HCT116 (cell line): Measurements from ENCODE around the gene RFC1. TPM values are rescaled to one million over a fixed set of nuclear protein-coding genes. Genes with fewer than 3 reads are reported as not detected.
"Not testable (repeated sequence)": the region's sequence is repeated elsewhere in the genome, so short reads cannot be mapped to it uniquely, and the experiment has no call there.

Experiments
- ATAC-seq: fragments of 200-7000 bp; cut with Tn5 transposase; 2 replicates; pipeline ENCODE4 v1.9.1; 2020; ENCODE audit warnings: mild to moderate bottlenecking, moderate library complexity
- BruUV-seq: library from RNA; stranded (reverse); fragments of 400-500 nt; replicated peaks from 2 replicates; lab custom pipeline; 2021; lab: Mats Ljungman, UMichigan
- CTCF ChIA-PET: fragments of 300-600 bp; sonication (Branson Sonifier 250); formaldehyde crosslinking; loops from one replicate; lab custom pipeline; 2021; ENCODE audit warnings: antibody characterized with exemption; lab: Charles Lee
- POLR2A ChIA-PET: fragments of 300-600, 350-600 bp; sonication (Branson Sonifier 250); formaldehyde crosslinking; loops from one replicate; lab custom pipeline; 2021; ENCODE audit warnings: antibody characterized with exemption; lab: Charles Lee
- RAD21 ChIA-PET, 2 experiments: fragments of 300-600 bp; sonication (Branson Sonifier 250); formaldehyde crosslinking; loops; one replicate each; lab custom pipeline; 2023; ENCODE audit warnings: low total read pairs in 2 of 2; ENCODE audit not compliant: uncharacterized antibody in 2 of 2, unreplicated experiment in 2 of 2, low non-redundant PET in 1 of 2; lab: Charles Lee
- DNase-seq: peaks from one replicate; pipeline ENCODE4 v3.0.0-alpha.2; 2010; ENCODE audit warnings: low read depth, low spot score
- H2AFZ ChIP-seq: fragments of 200-600 bp; shearing (Covaris generic), sonication (generic); 2 replicates; pipeline ENCODE4 v1.6.1; 2017; ENCODE audit warnings: low read depth, mixed run types, mixed read lengths, antibody characterized with exemption, low read length; ENCODE audit not compliant: poor library complexity, severe bottlenecking
- H3K27ac ChIP-seq: 2 replicates; pipeline ENCODE4 v1.5.1; 2012; ENCODE audit warnings: low read depth, low read length
- H3K27me3 ChIP-seq: fragments of 200-600 bp; sonication (generic); 2 replicates; pipeline ENCODE4 v1.6.1; 2016; ENCODE audit warnings: mixed run types, low read length, mixed read lengths; ENCODE audit not compliant: insufficient read depth
- H3K36me3 ChIP-seq, 2 experiments: fragments of 200-500 bp in 1 of 2; fragments of 200-600 bp in 1 of 2; sonication (Bioruptor generic) in 1 of 2; sonication (generic) in 1 of 2; 2 replicates each; pipeline versions ENCODE4 v1.5.1 to v1.6.1; 2014 to 2016; ENCODE audit warnings: low read length in 2 of 2, inconsistent platforms in 1 of 2, mixed read lengths in 1 of 2, mixed run types in 1 of 2; ENCODE audit not compliant: insufficient read depth in 2 of 2, control insufficient read depth in 1 of 2
- H3K4me1 ChIP-seq, 2 experiments: fragments of 200-600 bp in 1 of 2; sonication (generic) in 1 of 2; 2 replicates each; pipeline versions ENCODE4 v1.5.1 to v1.6.1; 2012 to 2017; ENCODE audit warnings: low read length in 2 of 2, inconsistent platforms in 1 of 2, mild to moderate bottlenecking in 1 of 2, mixed read lengths in 1 of 2, mixed run types in 1 of 2, moderate library complexity in 1 of 2; ENCODE audit not compliant: insufficient read depth in 2 of 2, control insufficient read depth in 1 of 2
- H3K4me2 ChIP-seq: fragments of 200-600 bp; sonication (generic); 2 replicates; pipeline ENCODE4 v1.6.1; 2017; ENCODE audit warnings: mixed run types, low read length, mixed read lengths
- H3K4me3 ChIP-seq, 2 experiments: fragments of 200-600 bp in 1 of 2; sonication (generic) in 1 of 2; replicated peaks in 1 of 2; 2 replicates each; pipeline ENCODE4 v1.5.1; 2011 to 2016; ENCODE audit warnings: low read length in 2 of 2, control low read depth in 1 of 2, low read depth in 1 of 2, mild to moderate bottlenecking in 1 of 2, mixed read lengths in 1 of 2, mixed run types in 1 of 2
- H3K79me2 ChIP-seq: fragments of 200-600 bp; sonication (generic); 2 replicates; pipeline ENCODE4 v1.6.1; 2017; ENCODE audit warnings: mild to moderate bottlenecking, mixed run types, low read length, moderate library complexity, mixed read lengths; ENCODE audit not compliant: insufficient read depth
- H3K9ac ChIP-seq: fragments of 200-600 bp; sonication (generic); 2 replicates; pipeline ENCODE4 v1.6.1; 2016; ENCODE audit warnings: low read length, mixed read lengths
- H3K9me2 ChIP-seq: fragments of 200-600 bp; sonication (generic), shearing (Covaris generic); 2 replicates; pipeline ENCODE4 v1.6.1; 2017; ENCODE audit warnings: mixed run types, mild to moderate bottlenecking, moderate library complexity; ENCODE audit not compliant: insufficient read depth
- H3K9me3 ChIP-seq, 2 experiments: fragments of 200-500 bp in 1 of 2; fragments of 200-600 bp in 1 of 2; sonication (Bioruptor generic) in 1 of 2; sonication (generic) in 1 of 2; 2 replicates each; pipeline ENCODE4 v1.6.1; 2014 to 2017; ENCODE audit warnings: low read length in 2 of 2, mixed read lengths in 2 of 2, inconsistent platforms in 1 of 2, low read depth in 1 of 2, mild to moderate bottlenecking in 1 of 2, mixed run types in 1 of 2, moderate library complexity in 1 of 2; ENCODE audit not compliant: control insufficient read depth in 1 of 2, insufficient read depth in 1 of 2
- H4K20me1 ChIP-seq: fragments of 200-600 bp; sonication (generic), shearing (Covaris generic); 2 replicates; pipeline ENCODE4 v1.6.1; 2017; ENCODE audit warnings: mixed run types, mild to moderate bottlenecking, moderate library complexity; ENCODE audit not compliant: insufficient read depth
- CBX3 ChIP-seq: IDR thresholded peaks from 2 replicates; pipeline ENCODE4 v1.6.1; 2012; ENCODE audit warnings: low read depth
- CTCF ChIP-seq, 3 experiments: fragments of 200-600 bp in 1 of 3; sonication (generic) in 1 of 3; IDR thresholded peaks in 2 of 3; conservative IDR thresholded peaks in 1 of 3; 2 replicates each; pipeline ENCODE4 v1.5.1; 2012 to 2017; ENCODE audit warnings: low read depth in 2 of 3, low read length in 2 of 3, antibody characterized with exemption in 1 of 3, borderline replicate concordance in 1 of 3, control low read depth in 1 of 3, mild to moderate bottlenecking in 1 of 3, mixed read lengths in 1 of 3, mixed run types in 1 of 3, moderate library complexity in 1 of 3; ENCODE audit not compliant: insufficient read depth in 1 of 3
- ELF1 ChIP-seq: IDR thresholded peaks from 2 replicates; pipeline ENCODE4 v1.6.1; 2012; ENCODE audit warnings: low read depth, borderline replicate concordance
- EZH2 ChIP-seq: fragments of 200-600 bp; sonication (generic); IDR thresholded peaks from 2 replicates; pipeline ENCODE4 v1.6.1; 2017; ENCODE audit warnings: antibody characterized with exemption, mixed run types
- FOSL1 ChIP-seq: IDR thresholded peaks from 2 replicates; pipeline ENCODE4 v1.6.1; 2012; ENCODE audit warnings: low read depth
- JUND ChIP-seq: IDR thresholded peaks from 2 replicates; pipeline ENCODE4 v1.6.1; 2012
- MAX ChIP-seq: IDR thresholded peaks from 2 replicates; pipeline ENCODE4 v1.6.1; 2012
- YY1 ChIP-seq: IDR thresholded peaks from 2 replicates; pipeline ENCODE4 v1.6.1; 2011; ENCODE audit warnings: low read length, low read depth, moderate library complexity, mild to moderate bottlenecking; ENCODE audit not compliant: insufficient replicate concordance; ENCODE audit errors: extremely low read depth
- ZNF274 ChIP-seq: fragments of 200-500 bp; sonication (Bioruptor generic); IDR thresholded peaks from 2 replicates; pipeline ENCODE4 v1.6.1; 2014; ENCODE audit warnings: mild to moderate bottlenecking, low read depth, low read length, inconsistent platforms
- intact Hi-C: fragments of 100-400 bp; cut with micrococcal nuclease; formaldehyde crosslinking; loops from 2 replicates; pipeline ENCODE4 v1.10.0; 2022
- total RNA-seq: library from RNA; stranded (reverse); gene quantifications from one replicate; pipeline ENCODE4 v1.2.1, GENCODE V29; 2021; ENCODE audit not compliant: unreplicated experiment

RFC1 gene
- total RNA-seq, 1 experiment from 2014 or later = 52.3 TPM

- no peak for TF ChIP-seq EZH2
These were observed 17.5 kb upstream of the RFC1 start (continued) for GRCh38 chr4:39383690-39384089.

- intact Hi-C loops = no loop called here
- POLR2A ChIA-PET = no interaction called here
- H3K9ac ChIP-seq = no peak overlapping the region
- no peaks in the 10 kb centered on the region for H3K79me2 ChIP-seq
- no peaks in the 10 kb centered on the region for H3K27me3 ChIP-seq
- no peak for DNase-seq
- no peak overlapping the region for H3K4me3 ChIP-seq
- H4K20me1 ChIP-seq = no peaks in the 10 kb centered on the region
- H3K4me1 ChIP-seq = no peaks in the 10 kb centered on the region
- H2AFZ ChIP-seq = no peak overlapping the region
- RAD21 ChIA-PET = no interaction called here
- H3K27ac ChIP-seq = no peak overlapping the region
- no peaks in the 10 kb centered on the region for H3K36me3 ChIP-seq
- no TSS peak for BruUV-seq
- CTCF ChIA-PET = no interaction called here
- no peak overlapping the region for H3K4me2 ChIP-seq
- no peaks in the 10 kb centered on the region for H3K9me3 ChIP-seq
- H3K9me2 ChIP-seq = no peaks in the 10 kb centered on the region
- ATAC-seq = no peak
- TF ChIP-seq YY1 (no peak), ELF1 (no peak), CTCF (IDR thresholded peaks at IDR 0.05 in 2 of 3, conservative IDR thresholded peaks at IDR 0.05 in 1 of 3; ENCODE audit: borderline replicate concordance in 1 of 3, insufficient read depth in 1 of 3, low read depth in 2 of 3, low read length in 2 of 3) (no peak), JUND (no peak), CBX3 (no peak), MAX (no peak), ZNF274 (no peak), FOSL1 (no peak)
These were observed 9.3 kb upstream of the RFC1 start for GRCh38 chr4:39375478-39375877.

GRCh38 chr4:39371209-39371608 is 5.0 kb upstream of the RFC1 start:
- CTCF ChIA-PET = not testable (repeated sequence)

More at GRCh38 chr4:39371209-39371608, 5.0 kb upstream of the RFC1 start:
- ATAC-seq, H3K4me2 ChIP-seq, POLR2A ChIA-PET, H3K9me3 ChIP-seq, intact Hi-C loops, H3K36me3 ChIP-seq, RAD21 ChIA-PET, BruUV-seq, H4K20me1 ChIP-seq, H3K9ac ChIP-seq, H3K27ac ChIP-seq, DNase-seq, H3K27me3 ChIP-seq, H3K4me3 ChIP-seq, H3K79me2 ChIP-seq, H2AFZ ChIP-seq, H3K9me2 ChIP-seq, H3K4me1 ChIP-seq: not testable (repeated sequence)
